OCI-M2 (cell line): ENCODE results near the gene GPR171.
"Not testable (repeated sequence)": the region's sequence is repeated elsewhere in the genome, so short reads cannot be mapped to it uniquely, and the experiment has no call there.

Experiments
- DNase-seq: peaks from one replicate; lab custom pipeline; 2025; ENCODE audit not compliant: unreplicated experiment; lab: John Stamatoyannopoulos, UW

Gene GPR171

DNA sequence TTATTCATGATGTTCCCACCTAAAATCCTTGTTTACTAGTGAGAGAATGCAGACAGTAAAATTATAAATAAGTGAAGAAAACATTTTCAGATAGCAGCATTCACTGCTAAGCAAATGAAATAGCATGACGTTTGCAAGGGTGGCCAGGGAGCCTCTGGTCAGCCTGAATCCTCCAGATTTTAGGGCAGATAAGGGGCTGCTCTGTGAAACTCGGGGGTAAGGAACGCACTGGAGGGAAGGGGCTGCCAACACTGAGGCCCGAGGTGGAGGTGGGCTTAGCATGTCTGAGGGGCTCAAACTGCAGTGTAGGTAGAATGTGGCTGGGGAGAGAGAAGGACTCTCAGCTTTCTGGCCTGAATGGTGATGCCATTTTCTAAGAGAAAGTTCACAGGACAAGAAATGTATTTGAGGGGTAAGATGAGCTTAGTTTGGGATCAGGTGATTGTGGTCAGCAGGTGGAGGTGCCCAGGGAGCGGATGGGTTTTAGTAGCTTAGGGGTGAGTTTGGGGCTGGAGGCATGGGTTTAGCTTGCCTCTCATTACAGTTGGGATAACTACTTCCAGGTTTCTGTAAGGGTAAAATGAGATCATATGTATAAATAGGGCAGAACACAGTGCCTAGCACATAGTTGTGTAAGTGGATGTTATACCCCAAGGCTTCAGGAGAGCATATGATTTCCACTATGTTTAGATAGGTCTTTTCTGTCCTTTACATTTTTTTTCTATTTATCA is 20.5 kb downstream of the GPR171 start:
- DNase-seq, result no peak

DNA sequence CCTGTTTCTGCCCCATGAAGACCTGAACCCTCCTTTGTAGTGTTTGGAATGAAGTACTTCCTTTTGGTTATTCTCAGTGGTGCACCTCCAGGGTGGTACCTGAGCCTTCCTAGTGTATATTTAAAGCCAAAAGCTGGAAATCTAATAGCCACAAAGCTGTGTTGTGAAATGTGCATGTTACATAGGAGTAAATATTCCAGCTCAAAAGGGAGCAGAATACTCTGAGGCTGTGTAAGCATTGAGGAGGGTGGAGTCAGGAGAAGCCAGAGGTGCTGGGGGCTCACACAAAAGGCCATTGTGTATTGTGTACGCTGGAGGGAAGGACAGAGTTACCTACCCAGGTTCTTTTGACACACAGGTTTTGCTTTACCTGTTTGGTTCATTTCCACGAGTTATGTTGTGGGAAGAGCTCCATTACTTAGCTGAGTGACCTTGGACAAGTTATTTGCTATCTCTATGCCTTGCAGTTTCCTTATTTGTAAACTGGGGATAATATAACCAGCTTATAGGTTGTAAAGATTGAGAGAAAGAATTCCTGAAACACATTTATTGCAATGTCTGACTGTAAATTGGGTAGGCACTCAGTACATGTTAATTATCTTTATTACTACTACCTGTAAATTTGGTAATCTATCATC is 24.7 kb downstream of the GPR171 start:
- DNase-seq, result no peak

DNA sequence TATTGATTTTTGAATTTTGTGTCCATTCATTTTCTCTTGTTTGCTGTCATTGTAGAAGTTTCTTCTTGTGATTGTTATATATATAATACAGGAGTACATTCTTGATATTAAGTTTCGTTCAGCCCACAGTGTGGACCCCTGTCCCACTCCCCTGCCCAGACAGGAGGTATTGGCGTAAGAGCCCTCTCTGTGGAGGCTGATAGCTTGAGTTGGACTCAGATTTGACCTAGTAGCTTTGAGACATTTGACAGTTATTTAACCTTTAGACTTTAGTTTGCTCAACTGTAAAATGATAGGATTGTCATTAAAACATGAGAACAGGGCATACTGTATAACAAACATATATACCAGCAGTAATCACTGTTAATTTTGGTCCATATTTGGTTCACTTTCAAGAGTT is 27.1 kb downstream of the GPR171 start:
- no peak for DNase-seq

DNA sequence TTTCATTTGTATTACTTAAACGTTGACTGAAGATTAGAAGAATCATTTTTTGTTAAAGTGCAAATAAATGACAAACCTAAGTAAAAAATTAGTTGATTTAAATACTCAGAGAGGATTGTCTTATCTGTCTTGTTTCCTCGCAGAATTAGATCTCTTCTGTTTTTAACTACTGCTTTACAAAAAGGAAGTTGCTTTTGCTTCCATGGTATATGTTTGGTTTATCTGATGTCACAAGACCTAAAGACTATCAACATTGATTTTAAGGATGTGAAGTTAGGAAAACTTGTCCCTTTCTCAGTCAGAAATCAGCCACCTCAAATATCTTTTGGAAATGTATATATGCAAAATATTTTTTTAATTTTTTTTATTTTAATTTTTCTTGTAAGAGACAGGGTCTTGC is 28.7 kb downstream of the GPR171 start:
- DNase-seq, result no peak

DNA sequence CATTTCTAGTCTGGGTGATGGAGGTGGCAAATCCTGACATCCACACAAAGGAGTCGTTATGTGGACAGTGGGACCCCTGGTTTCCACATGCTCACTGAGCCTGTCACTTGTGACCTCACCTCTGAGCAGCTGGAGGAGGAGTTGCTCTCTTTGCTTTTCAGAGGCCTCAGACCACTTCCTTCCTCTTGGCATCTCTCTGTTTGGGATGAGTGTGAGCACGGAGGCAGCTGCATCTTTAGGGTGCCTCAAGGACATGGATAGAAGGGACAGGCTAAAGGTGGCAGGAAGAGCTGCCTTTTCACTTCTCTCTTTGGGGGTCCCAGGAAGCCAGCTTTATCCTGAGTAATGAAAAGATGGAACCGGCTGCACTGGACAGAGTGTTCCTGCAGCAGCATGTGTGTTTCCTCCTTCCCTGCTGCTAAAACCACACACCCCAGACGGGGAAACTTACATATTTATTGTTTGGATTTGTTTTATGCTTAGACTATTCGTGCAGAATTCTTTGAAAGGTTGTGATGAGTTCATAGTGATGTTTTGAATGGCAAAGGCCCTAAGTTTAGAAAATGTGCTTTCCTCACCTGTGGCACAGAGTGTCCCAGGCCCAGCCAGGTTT is 31.8 kb downstream of the GPR171 start:
- no peak for DNase-seq

DNA sequence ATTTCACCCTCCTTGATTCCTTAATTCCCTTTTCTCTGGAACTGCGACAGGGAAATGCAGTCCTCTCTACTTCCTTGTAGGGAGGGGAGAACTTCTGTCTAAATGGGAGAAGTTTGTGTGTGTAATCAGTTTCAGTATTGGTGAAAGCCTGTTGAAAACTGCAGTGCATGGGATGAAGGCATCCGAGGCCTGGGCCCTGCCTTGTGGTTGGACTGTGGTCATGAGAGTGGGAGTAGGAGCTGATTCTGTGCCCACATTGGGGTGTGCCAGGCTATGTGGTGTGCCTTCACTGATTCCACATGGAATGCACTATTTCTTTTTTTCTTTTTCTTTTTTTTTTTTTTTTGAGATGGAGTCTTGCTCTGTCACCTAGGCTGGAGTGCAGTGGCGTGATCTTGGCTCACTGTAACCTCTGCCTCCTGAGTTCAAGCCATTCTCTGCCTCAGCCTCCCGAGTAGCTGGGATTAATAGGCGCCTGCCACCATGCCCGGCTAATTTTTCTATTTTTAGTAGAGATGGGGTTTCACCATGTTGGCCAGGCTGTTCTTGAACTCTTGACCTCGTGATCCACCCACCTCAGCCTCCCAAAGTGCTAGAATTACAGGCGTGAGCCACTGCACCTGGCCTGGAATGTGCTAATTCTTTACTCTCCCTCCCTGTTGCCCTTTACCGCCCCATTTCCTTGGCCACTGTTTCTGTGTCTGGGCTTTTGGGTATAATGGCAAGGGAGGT is 32.9 kb downstream of the GPR171 start:
- not testable (repeated sequence) for DNase-seq

DNA sequence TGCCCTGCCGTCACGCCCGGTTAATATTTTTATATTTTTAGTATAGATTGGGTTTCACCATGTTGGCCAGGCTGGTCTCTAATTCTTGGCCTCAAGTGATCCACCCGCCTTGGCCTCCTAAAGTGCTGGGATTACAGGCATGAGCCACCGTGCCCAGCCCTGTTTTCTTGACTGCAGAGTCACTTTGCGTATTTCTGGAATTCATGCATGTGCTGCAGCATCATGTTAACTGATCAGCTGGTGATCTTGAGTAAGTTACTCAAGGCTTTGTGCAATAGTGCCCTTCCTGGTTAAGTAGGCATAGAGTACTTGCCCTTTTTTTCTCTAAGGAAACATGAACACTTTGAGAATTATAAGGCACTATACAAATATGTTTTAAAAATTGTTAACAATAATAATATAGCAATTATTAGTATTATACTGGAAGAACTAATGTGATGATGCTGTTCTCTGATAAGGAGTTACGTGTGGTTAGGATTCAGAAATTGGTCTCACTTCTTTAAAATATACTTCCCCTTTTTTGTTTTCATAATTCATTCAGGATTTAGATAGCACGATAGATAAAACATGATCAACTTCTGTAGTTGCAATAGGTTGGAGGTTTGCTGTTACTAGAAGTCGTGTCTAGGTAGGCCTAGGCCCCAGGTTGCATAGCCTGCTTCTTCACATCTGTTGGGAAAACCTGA is 33.6 kb downstream of the GPR171 start:
- no peak for DNase-seq

DNA sequence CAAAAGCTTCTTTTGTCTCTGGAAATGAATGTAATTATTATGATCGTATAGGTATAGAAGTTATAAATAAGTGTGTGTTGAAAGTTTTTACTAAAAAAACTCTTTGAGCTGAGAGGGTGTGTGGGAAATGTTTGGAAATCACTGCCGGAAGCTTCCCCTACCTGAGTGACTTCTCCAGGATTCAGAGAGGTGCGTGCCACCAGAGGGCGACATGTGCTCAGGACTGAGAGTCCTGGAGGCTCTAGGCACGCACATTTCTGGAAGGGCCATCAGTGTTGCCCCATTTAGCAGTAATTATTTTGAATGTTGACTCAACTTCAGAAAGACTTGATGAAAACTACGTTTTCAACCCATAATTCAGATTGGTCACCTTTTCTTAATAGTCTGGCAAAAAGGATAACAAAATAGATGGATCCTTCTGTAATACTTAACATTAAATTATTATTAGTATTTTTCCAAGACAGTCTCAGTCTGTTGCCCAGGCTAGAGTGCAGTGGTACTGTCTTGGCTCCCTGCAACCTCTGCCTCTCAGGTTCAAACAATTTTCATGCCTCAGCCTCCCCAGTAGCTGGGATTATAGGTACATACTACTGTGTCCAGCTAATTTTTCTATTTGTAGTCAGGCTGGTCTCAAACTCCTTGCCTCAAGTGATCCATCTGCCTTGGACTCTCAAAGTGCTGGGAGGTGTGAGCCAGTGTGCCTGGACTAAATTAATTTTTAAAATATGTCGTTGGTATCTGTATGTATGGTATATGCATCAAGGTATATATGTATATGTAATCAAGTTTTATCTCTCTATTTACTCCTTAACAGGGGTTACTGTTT is 34.5 kb downstream of the GPR171 start:
- no peak for DNase-seq

DNA sequence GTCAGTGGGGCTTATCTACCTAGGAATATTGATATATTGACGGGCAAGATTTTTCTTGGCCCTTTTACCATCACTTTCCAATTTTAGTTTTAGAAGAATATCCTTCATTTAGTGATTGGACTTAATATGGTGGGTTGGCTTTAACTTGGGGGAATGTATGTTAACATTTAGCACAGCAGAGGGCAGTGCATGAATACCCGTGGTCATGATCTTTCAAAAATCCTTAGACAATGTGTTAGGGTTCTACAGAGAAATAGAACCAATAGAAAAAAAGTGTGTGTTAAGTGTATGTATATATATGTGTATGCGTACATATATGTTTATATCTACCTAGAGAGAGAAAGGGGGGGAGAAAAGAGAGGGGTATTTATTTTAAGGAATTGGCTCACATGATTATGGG is 36.9 kb downstream of the GPR171 start:
- no peak for DNase-seq

DNA sequence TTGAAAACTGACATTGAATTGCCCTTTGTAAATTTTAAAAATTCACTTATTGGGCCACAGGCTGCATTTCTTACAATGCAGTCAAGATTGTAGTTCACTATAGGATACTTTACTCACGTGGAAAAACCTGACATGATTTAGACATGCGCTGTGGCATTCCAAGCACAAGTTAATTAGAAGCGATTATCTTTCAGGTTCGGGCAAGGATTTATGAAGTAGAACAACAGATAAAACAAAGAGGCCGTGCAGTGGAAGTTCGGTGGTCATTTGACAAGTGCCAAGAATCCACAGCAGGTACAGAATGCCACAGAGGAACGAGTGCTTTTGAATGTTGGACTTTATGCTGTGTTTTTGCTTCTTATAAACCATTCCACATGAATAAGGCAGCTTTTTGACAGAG is 37.8 kb downstream of the GPR171 start:
- DNase-seq, result no peak

DNA sequence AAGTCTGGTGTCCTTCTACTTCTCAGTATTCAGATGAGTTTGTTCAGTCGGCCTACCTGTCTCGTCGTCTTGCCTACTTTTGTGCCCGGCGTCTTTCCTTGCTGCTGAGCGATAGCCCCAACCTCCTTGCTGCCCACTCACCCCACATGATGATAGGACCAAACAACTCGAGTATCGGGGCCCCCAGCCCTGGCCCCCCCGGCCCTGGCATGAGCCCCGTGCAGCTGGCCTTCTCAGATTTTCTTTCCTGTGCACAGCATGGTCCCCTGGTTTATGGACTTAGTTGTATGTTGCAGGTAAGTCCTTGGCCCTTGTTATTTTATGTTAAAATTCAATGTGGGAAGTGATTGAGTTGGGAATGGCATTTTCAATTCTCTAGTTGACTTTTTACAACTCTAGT is 43.2 kb downstream of the GPR171 start:
- no peak for DNase-seq

DNA sequence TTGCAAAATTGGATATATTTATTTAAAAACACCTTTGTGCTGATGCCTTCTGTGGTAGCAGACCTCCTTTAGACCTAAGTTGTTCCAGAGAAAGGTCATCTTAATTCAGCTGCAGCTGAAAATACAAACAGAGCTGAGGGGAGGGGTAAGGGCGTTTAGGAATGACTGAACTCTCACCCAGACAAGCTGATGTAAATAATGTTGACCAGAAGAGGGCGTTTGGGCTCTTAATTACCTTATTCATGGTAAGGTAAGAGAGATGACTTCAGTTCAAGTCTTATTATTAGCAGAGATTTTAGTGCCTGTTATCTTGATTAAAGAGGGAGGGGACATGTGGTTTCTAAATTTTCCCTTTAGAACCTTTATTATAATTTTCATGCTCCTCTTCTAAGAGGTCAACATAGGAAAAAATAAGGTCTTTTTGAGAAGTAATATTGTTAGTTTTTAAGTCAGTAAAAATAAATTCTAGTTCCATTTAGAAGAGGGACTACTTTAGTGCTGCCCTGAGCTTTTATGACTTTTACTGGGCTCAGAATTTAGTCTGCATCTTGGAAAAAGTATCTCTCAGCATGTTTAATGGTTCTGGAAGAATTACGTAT is 46.3 kb downstream of the GPR171 start:
- peak; percentile 8 for DNase-seq

DNA sequence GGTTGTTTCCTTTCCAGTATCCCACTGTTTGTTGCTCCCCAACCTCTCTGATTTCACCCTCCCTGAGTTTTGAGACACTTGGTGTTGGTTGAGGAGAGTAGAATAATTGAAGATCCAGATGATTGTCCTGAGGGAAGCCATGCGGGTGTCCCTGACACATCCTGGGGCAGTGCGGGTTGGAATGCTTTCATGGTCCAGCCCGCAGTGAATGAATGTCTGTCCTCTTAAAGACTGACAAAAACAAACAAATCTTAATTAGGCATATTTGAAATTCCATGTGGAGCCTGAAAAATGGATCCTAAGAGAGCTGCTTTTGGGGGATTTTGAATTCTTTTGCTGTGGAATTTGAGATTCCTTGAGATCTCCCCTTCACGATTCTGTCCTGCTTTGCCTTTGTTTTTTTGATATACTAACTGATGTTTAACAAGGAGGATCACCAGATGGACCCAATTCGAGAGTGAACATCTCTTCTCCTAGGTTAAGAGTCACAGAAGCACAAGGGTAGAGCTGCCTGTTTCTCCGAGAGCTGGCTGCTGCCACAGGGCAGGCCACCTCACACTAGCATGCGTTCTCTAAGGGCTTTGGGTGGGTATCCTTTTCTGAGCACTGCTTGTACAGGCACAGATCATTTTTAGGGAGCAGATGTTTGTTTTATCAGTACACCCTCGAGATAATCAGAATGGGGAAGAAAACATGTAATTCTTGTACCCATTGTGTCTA is 47.4 kb downstream of the GPR171 start:
- no peak for DNase-seq

DNA sequence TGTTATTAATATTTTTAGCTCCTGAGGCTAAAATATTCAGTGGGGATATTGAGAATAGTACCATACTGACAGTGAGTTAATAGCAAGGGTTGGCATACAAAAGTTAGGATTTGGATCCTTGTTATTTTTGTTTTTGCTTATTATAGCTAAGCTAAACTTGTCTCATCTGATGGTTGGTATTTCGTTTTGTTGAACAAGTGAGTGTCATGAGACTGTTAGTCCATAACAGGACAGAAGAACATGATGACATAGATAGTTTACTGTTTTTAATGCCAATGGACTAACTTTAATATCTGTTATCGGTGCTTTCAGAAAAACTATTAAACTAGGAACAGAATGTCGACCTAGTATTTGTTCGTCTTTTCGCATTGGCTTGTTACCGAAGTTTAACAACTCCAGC is 48.5 kb downstream of the GPR171 start:
- DNase-seq, result no peak

DNA sequence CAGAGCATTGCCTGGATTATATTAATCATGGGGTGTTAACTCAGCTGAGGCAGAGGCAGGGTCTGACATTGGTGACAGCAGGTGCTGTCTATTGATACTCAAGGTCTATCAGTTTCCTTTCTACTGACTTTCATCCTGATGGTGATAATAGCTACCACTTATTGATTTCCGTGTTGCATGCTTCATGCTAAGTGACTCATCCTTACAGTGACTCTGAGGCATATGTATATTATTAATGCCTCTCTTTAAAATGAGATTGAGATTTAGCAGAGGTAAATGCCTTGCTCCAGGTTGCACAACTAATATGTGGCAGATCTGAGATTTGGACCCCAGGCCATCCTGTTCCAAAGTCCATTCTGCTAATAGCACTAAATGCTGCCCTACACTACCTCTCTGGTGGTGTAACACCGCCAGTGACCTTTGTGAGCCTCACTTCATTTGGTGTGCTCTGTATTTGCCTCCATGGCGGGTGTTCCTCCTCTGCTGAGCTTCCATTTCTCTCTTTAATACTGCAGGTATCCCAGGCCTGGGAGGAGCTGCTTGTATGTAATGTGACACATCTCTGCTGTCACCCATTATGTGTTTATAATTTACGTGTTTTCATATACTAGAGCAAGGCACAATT is 50.4 kb downstream of the GPR171 start:
- DNase-seq, result no peak
